ENCODE measurements around the gene SLC25A22.

Gene SLC25A22

GRCh38 chr11:798093-798713, at the start of gene SLC25A22:
Gene SLC25A22 (minus strand): TSS chr11:798281. CDS start chr11:795006, 3,275 bp downstream.
- no peak for DNase-seq

DNA sequence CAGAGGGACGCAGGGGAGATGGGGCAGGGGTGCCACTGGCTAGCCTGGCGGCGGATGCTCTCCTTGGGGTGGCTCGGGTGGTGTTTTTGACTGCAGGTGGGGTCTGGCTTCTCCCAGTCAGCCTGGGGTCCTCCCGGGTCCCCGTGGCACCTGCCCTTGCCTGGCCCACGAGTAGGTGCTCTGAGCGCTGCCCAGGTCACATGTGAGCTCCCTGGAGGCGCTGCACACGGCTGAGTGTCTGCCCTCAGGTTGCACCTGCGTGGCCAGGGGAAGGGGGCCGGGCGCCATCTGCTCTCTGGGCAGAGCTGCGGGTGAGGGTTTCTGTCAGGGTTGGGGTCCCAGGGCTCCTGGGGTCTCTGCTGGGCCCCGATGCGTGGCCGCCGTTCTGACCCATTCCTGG, 49.8 kb upstream of the SLC25A22 start:
- no peak for DNase-seq

DNA sequence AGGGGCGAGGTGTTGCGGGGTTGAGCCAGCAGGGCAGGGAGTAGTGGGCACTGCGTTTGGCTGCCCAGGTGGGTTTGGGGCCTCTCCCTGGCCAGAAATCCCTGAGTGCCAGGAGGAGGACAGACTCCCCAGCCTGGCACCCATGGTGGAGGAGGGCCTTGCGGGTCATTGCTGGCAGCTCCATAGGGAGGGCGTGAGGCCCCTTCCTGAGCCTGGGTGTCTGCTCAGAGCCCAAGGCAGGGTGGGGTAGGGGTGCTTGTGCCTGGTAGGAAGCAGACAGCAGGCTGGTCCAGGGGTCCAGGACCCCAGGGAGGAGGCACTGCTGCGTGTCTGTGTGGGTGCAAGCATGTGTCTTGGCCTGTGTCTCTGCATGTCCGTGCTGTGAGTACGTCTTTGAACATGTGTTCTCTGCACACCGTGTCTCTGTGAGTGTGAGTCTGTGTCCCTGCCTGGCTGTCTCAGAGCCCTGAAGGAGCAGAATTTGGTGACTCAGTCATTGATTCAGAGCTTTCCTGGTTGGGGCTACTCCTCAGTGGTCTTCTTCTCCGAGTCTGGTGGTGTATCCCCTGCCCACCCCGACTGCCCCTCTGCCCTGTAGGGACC, 48.5 kb upstream of the SLC25A22 start:
- DNase-seq, result no peak

- DNase-seq, result no peak
Observed at GRCh38 chr11:845872-846495, 47.9 kb upstream of the SLC25A22 start.

- no peak for DNase-seq
Observed at GRCh38 chr11:844693-845644, 46.9 kb upstream of the SLC25A22 start.

GRCh38 chr11:843818-844692, 46.0 kb upstream of the SLC25A22 start:
- DNase-seq, result no peak

DNA sequence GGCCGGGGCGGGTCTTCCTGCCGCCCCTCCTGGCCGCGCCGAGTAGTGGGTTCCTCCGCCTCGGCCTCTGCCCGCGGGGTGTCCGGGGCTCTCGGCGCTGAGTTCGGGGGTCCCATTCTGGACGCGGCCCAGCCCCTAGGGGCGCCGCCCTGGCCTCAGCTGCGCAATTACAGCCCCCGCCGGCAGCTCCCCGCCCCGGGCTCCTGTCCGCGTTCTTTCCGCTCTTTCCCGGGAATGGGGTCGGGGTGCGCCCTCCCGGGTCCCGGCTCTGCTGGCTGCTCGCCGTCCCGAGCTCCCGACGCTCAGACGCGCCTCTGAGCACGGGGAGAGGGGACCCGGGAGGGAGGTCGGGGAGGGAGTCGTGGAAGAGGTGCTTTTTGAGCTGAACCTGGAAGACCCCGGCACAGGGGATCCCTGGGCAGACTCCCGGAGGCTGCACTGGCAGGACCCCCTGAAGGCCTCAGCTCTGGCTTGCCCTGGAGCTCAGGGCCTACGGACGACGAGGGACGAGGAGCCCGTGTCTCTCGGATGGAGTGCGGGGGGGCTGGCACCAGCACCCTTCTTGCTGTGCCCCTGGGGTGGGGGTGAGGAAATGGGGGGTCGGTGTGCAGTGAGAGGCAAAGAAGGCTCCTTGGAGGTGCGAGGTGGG, 45.1 kb upstream of the SLC25A22 start:
- no peak for DNase-seq

- DNase-seq, result no peak
Observed at GRCh38 chr11:842370-843002, 44.4 kb upstream of the SLC25A22 start, which contains the start of the genes POLR2L and TSPAN4. Gene POLR2L (minus strand): TSS chr11:842529. CDS start chr11:842508, 21 bp downstream. Gene TSPAN4 (plus strand): TSS chr11:842852. CDS start chr11:850305, 7,453 bp downstream.

GRCh38 chr11:841981-842369, 43.9 kb upstream of the SLC25A22 start:
- no peak for DNase-seq

DNA sequence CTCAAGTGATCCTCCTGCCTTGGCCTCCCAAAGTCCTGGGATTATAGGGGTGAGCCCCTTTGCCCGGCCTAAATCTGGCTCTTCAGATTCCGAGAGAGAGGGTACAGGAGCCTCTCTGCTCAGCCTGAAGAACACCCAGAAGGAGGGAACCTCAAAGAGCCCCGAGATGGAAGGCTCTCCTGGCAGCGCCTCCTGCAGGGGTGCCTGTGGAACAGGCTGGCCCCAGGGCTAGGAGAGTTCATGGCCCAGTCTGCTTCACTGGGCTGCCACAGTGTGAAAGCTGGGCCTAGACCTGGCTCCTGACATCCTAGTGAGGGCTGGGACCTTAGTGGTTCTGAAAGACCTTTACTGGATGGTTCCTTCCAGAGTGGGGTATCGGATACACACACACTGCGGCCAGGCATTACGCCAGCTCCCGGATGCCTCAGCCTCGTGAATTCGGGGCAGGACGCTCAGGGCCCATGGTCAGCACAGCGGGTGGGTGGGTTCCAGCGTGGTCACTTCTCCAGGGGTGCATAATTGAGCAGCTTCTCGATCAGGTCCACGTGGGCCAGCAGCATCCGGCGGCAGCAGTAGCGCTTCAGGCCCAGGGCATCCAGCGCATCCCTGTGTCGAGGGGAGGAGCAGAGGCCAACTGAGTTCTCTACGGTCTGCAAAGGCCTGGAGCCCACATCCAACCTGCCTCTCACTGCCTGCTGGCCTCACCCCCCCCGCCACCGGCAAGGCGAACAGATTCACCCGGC, 42.0 kb upstream of the SLC25A22 start:
- no peak for DNase-seq

DNA sequence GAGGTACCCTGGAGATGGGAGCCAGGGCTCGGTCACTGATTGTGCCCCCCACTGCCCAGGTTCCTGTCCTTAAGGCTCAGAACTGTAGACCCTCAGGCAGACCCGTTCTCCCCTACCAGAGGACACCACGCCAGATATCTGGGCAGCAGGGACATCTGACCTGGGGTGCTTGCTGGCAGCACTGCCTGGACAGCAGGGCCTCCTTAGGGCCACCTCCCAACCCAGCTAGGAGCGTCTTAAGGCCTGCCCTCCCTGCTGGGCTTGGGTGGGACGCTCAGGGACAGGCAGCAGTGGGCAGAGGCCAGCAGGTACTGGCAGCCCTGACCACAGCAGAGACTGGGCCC, 41.2 kb upstream of the SLC25A22 start:
- no peak for DNase-seq

DNA sequence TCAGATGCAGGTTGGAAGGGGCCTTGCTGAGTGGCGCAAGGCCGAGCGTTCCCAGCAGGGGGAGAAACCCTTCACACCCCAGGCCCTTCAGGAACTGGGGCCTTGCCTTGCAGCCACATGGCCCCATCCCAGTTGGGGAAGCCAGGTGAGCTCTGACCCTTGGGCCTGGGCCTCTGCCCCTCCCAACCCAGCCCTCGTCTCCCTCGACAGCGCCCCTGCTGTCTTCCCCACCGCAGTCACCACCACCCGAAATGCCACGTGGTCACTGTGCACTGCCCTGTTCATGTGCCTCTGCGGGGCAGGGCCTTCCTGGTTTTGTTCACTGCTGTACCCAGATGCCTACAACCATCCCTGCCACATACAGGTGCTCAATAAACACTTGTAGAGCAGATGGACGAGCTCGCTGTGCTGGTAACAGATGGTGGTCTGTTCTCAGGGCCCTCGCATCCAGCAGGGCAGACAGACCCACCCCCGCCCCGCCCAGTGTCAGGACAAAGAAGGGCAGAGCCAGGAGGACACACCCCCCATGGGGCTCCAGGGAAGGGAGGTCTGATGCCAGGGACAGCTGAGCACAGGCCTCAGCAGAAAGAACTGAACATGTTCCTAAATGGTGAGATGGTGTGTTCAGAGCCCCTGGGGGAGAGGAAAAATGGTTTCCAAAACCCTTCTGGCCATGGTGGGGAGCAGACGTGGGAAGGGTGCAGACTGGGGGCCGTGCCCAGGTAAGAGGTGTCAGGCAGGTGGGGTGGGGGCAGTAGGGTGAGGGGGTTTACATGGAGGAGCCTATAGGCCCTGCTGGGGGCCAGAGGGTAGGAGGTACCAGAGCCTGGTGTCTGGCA, 40.6 kb upstream of the SLC25A22 start:
- DNase-seq, result no peak

DNA sequence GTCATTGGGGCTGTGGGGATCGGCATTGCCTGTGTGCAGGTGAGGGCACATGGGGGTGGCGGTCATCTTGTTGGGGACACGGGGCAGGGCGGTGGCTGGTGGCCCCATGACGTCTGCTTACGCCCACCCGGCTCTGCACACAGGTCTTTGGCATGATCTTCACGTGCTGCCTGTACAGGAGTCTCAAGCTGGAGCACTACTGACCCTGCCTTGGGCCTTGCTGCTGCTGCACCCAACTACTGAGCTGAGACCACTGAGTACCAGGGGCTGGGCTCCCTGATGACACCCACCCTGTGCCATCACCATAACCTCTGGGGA, 39.9 kb upstream of the SLC25A22 start:
- DNase-seq, result no peak

- no peak for DNase-seq
Observed at GRCh38 chr11:837189-837989, 39.3 kb upstream of the SLC25A22 start.

GRCh38 chr11:836700-837099, 38.6 kb upstream of the SLC25A22 start:
- no peak for DNase-seq

- no peak for DNase-seq
Observed at GRCh38 chr11:836274-836673, 38.2 kb upstream of the SLC25A22 start.

DNA sequence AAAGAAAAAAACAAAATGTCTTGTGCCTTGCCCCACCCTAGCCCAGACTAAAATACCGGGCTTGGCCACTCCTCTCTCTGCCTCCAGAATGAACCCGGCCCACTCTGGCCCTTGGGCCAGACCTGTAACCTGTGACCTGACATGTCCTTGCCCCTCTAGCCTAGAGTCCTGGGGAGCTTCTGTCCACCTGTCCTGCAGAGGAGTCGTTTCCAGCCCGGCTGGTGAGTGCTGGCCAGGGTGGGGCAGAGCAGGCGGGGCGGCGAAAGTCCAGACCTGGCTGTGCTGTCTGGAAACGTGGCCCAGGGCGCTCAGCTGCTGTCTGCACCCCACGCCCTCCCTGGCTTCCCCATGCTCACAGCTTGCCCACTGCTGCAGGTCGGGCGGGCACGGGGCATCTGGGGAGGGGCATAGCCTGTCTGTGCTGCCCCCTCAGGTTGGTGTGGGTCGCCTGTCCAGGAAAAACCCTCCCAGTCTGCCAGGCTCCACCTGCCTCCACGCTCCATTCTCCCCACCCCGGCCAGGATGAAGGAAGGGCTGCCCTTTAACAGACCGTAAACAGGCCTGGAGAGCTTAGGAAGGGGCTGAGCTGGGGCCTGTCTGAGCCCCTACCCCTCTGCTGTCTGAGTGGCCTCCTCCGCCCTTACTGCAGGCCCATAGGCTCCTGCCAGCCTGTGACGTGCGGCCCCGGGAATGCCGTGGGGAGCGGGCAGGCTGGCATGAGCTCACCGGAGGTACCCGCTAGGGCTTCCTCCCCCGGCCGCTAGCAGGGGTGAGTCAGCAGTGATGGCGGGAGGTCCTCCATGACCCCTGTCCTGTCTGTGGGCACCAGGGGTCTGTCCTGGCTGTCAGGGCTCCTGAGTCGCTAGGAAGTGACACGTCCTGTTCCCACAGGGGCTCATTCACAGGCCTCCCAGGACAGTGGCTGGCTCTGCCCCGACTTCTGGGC, 36.6 kb upstream of the SLC25A22 start:
- no peak for DNase-seq

All from cortex of kidney (tissue), 1 donor.